ENCODE data around the gene IGFL3. TPM values are rescaled to one million over a fixed set of nuclear protein-coding genes. Genes with fewer than 3 reads are reported as not detected.

Gene IGFL3
- total and polyA plus RNA-seq, 9 of the 15 experiments (the other 6 are each of a cell fraction or from before 2014, with no cell fraction given) = not detected

GRCh38 chr19:46076951-46077814 is 47.3 kb downstream of the IGFL3 start (continued):
- TF ChIP-seq ETV5 (CRISPR knock-in tag; IDR thresholded peaks at IDR 0.05; ENCODE audit: low read depth) = peak; percentile 26; the same call in 1 of the 2 replicates
- no peak for TF ChIP-seq CBX8 (IDR thresholded peaks at IDR 0.05; ENCODE audit: borderline replicate concordance, extremely low read depth, low read depth, low read length, poor library complexity, severe bottlenecking)
- TF ChIP-seq ZNF717 (CRISPR knock-in tag; IDR thresholded peaks at IDR 0.05) = no peak
- TF ChIP-seq REST (IDR thresholded peaks at IDR 0.05; ENCODE audit: borderline replicate concordance) = peak; percentile 90
- no peak for TF ChIP-seq REST (CRISPR knock-in tag; IDR thresholded peaks at IDR 0.05; ENCODE audit: low read depth)
- TF ChIP-seq CEBPZ (IDR thresholded peaks at IDR 0.05; ENCODE audit: borderline replicate concordance, low read depth, low read length) = no peak
- TF ChIP-seq ZHX1 (conservative IDR thresholded peaks at IDR 0.05; ENCODE audit: low read length) = 0 out of 2 replicates have a peak, but pooled peaks have one; percentile 21
- TF ChIP-seq ZNF280A (IDR thresholded peaks at IDR 0.05; ENCODE audit: low read depth, partially characterized antibody) = no peak
- no peak for TF ChIP-seq NR2C1 (IDR thresholded peaks at IDR 0.05)
- no peak for TF ChIP-seq NR2C1 (tag; IDR thresholded peaks at IDR 0.05)

Data from K562 (cell line).